ENCODE results near the gene SPAG8. TPM values are rescaled to one million over a fixed set of nuclear protein-coding genes. Genes with fewer than 3 reads are reported as not detected.

Gene SPAG8
- total RNA-seq, 1 donor from 2014 or later: not detected

GRCh38 chr9:35816708-35817107 is 4.6 kb upstream of the SPAG8 start:
- peaks cover 48% of the 10 kb centered on the region for H3K4me1 Mint-ChIP-seq (ENCODE audit: low read depth, unreplicated experiment)
- peak overlapping the region; percentile 96 for H3K27ac Mint-ChIP-seq (ENCODE audit: unreplicated experiment)
- TF ChIP-seq CTCF (IDR thresholded peaks at IDR 0.05; ENCODE audit: partially characterized antibody, unreplicated experiment): peak; percentile 66
- peak overlapping the region; percentile 81 for H3K4me3 Mint-ChIP-seq (ENCODE audit: unreplicated experiment)
- no peaks in the 10 kb centered on the region for H3K36me3 Mint-ChIP-seq (ENCODE audit: unreplicated experiment)
- DNase-seq: peak; percentile 78
- H3K9me3 Mint-ChIP-seq (ENCODE audit: unreplicated experiment): peaks cover 16% of the 10 kb centered on the region
- peaks cover 19% of the 10 kb centered on the region for H3K27me3 Mint-ChIP-seq (ENCODE audit: unreplicated experiment)

GRCh38 chr9:35814841-35815543 is 2.9 kb upstream of the SPAG8 start, which contains the start of gene HINT2:
TSS of gene HINT2 (minus strand) at chr9:35815042. CDS start at chr9:35814979, 63 bp downstream.
- peak within 1 kb of the TSS; percentile 91 for H3K27ac Mint-ChIP-seq (ENCODE audit: unreplicated experiment)
- peaks cover 21% of the 10 kb centered on the region for H3K27me3 Mint-ChIP-seq (ENCODE audit: unreplicated experiment)
- H3K4me1 Mint-ChIP-seq (ENCODE audit: low read depth, unreplicated experiment): peaks cover 51% of the 10 kb centered on the region
- peak; percentile 95 for DNase-seq
- peak within 1 kb of the TSS; percentile 83 for H3K4me3 Mint-ChIP-seq (ENCODE audit: unreplicated experiment)
- H3K36me3 Mint-ChIP-seq (ENCODE audit: unreplicated experiment): no peaks in the 10 kb centered on the region
- peaks cover 17% of the 10 kb centered on the region for H3K9me3 Mint-ChIP-seq (ENCODE audit: unreplicated experiment)
- TF ChIP-seq CTCF (IDR thresholded peaks at IDR 0.05; ENCODE audit: partially characterized antibody, unreplicated experiment): peak; percentile 6

- peak overlapping the region; percentile 83 for H3K4me3 Mint-ChIP-seq (ENCODE audit: unreplicated experiment)
- peak; percentile 40 for TF ChIP-seq CTCF (IDR thresholded peaks at IDR 0.05; ENCODE audit: partially characterized antibody, unreplicated experiment)
- peaks cover 51% of the 10 kb centered on the region for H3K4me1 Mint-ChIP-seq (ENCODE audit: low read depth, unreplicated experiment)
- peak; percentile 81 for DNase-seq
- no peaks in the 10 kb centered on the region for H3K36me3 Mint-ChIP-seq (ENCODE audit: unreplicated experiment)
- peaks cover 17% of the 10 kb centered on the region for H3K9me3 Mint-ChIP-seq (ENCODE audit: unreplicated experiment)
- peak overlapping the region; percentile 86 for H3K27ac Mint-ChIP-seq (ENCODE audit: unreplicated experiment)
- peaks cover 21% of the 10 kb centered on the region for H3K27me3 Mint-ChIP-seq (ENCODE audit: unreplicated experiment)
Measured at GRCh38 chr9:35814106-35814840, 2.2 kb upstream of the SPAG8 start.

- H3K27me3 Mint-ChIP-seq (ENCODE audit: unreplicated experiment): peaks cover 21% of the 10 kb centered on the region
- H3K4me1 Mint-ChIP-seq (ENCODE audit: low read depth, unreplicated experiment): peaks cover 51% of the 10 kb centered on the region
- H3K9me3 Mint-ChIP-seq (ENCODE audit: unreplicated experiment): peaks cover 17% of the 10 kb centered on the region
- peak overlapping the region; percentile 41 for H3K27ac Mint-ChIP-seq (ENCODE audit: unreplicated experiment)
- H3K4me3 Mint-ChIP-seq (ENCODE audit: unreplicated experiment): peak overlapping the region; percentile 75
- TF ChIP-seq CTCF (IDR thresholded peaks at IDR 0.05; ENCODE audit: partially characterized antibody, unreplicated experiment): no peak
- no peak for DNase-seq
- H3K36me3 Mint-ChIP-seq (ENCODE audit: unreplicated experiment): no peaks in the 10 kb centered on the region
Measured at GRCh38 chr9:35813434-35814105, 1.5 kb upstream of the SPAG8 start.
